K562 (cell line): ENCODE results near the gene C4A. TPM values are rescaled to one million over a fixed set of nuclear protein-coding genes. Genes with fewer than 3 reads are reported as not detected.

Experiments used
- ATF3 ChIP-seq, 2 experiments: fragments of 450-650 bp in 1 of 2; sonication (generic) in 1 of 2; formaldehyde crosslinking in 1 of 2; IDR thresholded peaks in 1 of 2; conservative IDR thresholded peaks in 1 of 2; 2 replicates each; pipeline versions ENCODE4 v1.6.1 to v1.8.1; 2016 to 2023; ENCODE audit warnings: mild to moderate bottlenecking in 2 of 2, moderate library complexity in 2 of 2, inconsistent platforms in 1 of 2, missing genetic modification reagents in 1 of 2
- DLX4 ChIP-seq: fragments of 250-450 bp; sonication (Bioruptor Pico); IDR thresholded peaks from 2 replicates; pipeline ENCODE4 v1.6.1; 2021; ENCODE audit warnings: mild to moderate bottlenecking
- FOXJ3 ChIP-seq: sonication (generic); formaldehyde crosslinking; IDR thresholded peaks from 2 replicates; pipeline ENCODE4 v1.4.0; 2020; ENCODE audit warnings: mild to moderate bottlenecking, missing genetic modification reagents
- FOXP1 ChIP-seq: sonication (generic); formaldehyde crosslinking; IDR thresholded peaks from 2 replicates; pipeline ENCODE4 v1.8.0; 2022; ENCODE audit warnings: mild to moderate bottlenecking, missing genetic modification reagents
- HNRNPK ChIP-seq: fragments of 200-400 bp; formaldehyde crosslinking; IDR thresholded peaks from one replicate; pipeline ENCODE4 v1.6.1; 2018; ENCODE audit warnings: mild to moderate bottlenecking, low read depth, low read length; ENCODE audit not compliant: poor library complexity, severe bottlenecking
- KAT2B ChIP-seq: IDR thresholded peaks from one replicate; pipeline ENCODE4 v1.6.1; 2012; ENCODE audit warnings: low read depth, mild to moderate bottlenecking, control low read depth, inconsistent platforms, low read length, moderate library complexity
- KHSRP ChIP-seq: fragments of 450-650 bp; IDR thresholded peaks from 2 replicates; pipeline ENCODE4 v1.6.1; 2017
- MCM2 ChIP-seq: fragments of 450-650 bp; IDR thresholded peaks from 2 replicates; pipeline ENCODE4 v1.6.1; 2017; ENCODE audit warnings: low read depth, mild to moderate bottlenecking
- MTF1 ChIP-seq: fragments of 250-450 bp; sonication (Bioruptor Pico); IDR thresholded peaks from 2 replicates; pipeline ENCODE4 v1.9.0; 2021; ENCODE audit warnings: moderate library complexity, mild to moderate bottlenecking, inconsistent platforms, borderline replicate concordance
- MXD1 ChIP-seq: fragments of 250-450 bp; sonication (Bioruptor Pico); IDR thresholded peaks from 2 replicates; pipeline ENCODE4 v1.8.0; 2021; ENCODE audit warnings: borderline replicate concordance, mild to moderate bottlenecking, moderate library complexity; ENCODE audit not compliant: poor library complexity, severe bottlenecking
- MYNN ChIP-seq, 2 experiments: sonication (generic); formaldehyde crosslinking in 1 of 2; IDR thresholded peaks; 2 replicates each; pipeline versions ENCODE4 v1.5.0 to v1.6.1; 2016 to 2020; ENCODE audit warnings: antibody characterized with exemption in 1 of 2, missing genetic modification reagents in 1 of 2
- NCOA2 ChIP-seq, 2 experiments: fragments of 450-650 bp; IDR thresholded peaks; 2 replicates each; pipeline ENCODE4 v1.6.1; 2018; ENCODE audit warnings: mild to moderate bottlenecking in 2 of 2, moderate library complexity in 1 of 2; ENCODE audit not compliant: partially characterized antibody in 2 of 2
- NFIC ChIP-seq: fragments of 450-650 bp; IDR thresholded peaks from 2 replicates; pipeline ENCODE4 v1.6.1; 2017; ENCODE audit warnings: mild to moderate bottlenecking, inconsistent platforms
- RFX1 ChIP-seq: fragments of 450-650 bp; IDR thresholded peaks from 2 replicates; pipeline ENCODE4 v1.6.1; 2016; ENCODE audit warnings: mild to moderate bottlenecking, moderate library complexity
- STAT5B ChIP-seq: fragments of 250-450 bp; sonication (Bioruptor Pico); IDR thresholded peaks from 2 replicates; pipeline ENCODE4 v1.8.0; 2021; ENCODE audit warnings: mild to moderate bottlenecking, inconsistent platforms
- TCF7 ChIP-seq: sonication (generic); IDR thresholded peaks from 2 replicates; pipeline ENCODE4 v1.6.1; 2016; ENCODE audit warnings: antibody characterized with exemption, borderline replicate concordance
- TRIM24 ChIP-seq, 2 experiments: fragments of 450-650 bp; IDR thresholded peaks; 2 replicates each; pipeline ENCODE4 v1.6.1; 2016
- VEZF1 ChIP-seq: fragments of 200-800 bp; sonication (Bioruptor generic); IDR thresholded peaks from 2 replicates; pipeline ENCODE4 v1.6.1; 2017; ENCODE audit warnings: missing genetic modification characterization, missing compliant biosample characterization
- ZBTB34 ChIP-seq: fragments of 250-450 bp; sonication (Bioruptor Pico); IDR thresholded peaks from 2 replicates; pipeline ENCODE4 v1.8.0; 2021; ENCODE audit warnings: mild to moderate bottlenecking, moderate library complexity
- ZC3H8 ChIP-seq: fragments of 450-650 bp; IDR thresholded peaks from 2 replicates; pipeline ENCODE4 v1.6.1; 2017
- ZNF121 ChIP-seq: sonication (generic); formaldehyde crosslinking; conservative IDR thresholded peaks from 2 replicates; pipeline ENCODE4 v1.8.0; 2022; ENCODE audit warnings: missing genetic modification reagents
- ZNF134 ChIP-seq: fragments of 250-450 bp; sonication (Bioruptor Pico); conservative IDR thresholded peaks from 2 replicates; pipeline ENCODE4 v1.4.0; 2020
- ZNF41 ChIP-seq: fragments of 250-450 bp; sonication (Bioruptor Pico); conservative IDR thresholded peaks from 2 replicates; pipeline ENCODE4 v1.4.0; 2020; ENCODE audit warnings: mild to moderate bottlenecking
- polyA plus RNA-seq, 8 experiments: library from polyadenylated mRNA; depleted of rRNA in 4 of 8; stranded (reverse) in 5 of 8; unstranded in 3 of 8; fragments of >200 nt; fragmentation: Nextera tagmentation in 2 of 8; fragmentation: Illumina TruSeq in 1 of 8; extraction: Ambion mirVana in 2 of 8; extraction: Trizol in 1 of 8; gene quantifications; 2 replicates each; pipeline versions ENCODE4 v1.2.1 to v1.2.3, GENCODE V29; 2011 to 2014; ENCODE audit warnings: inconsistent platforms in 1 of 8, missing spikeins in 1 of 8
- total RNA-seq, 7 experiments: library from RNA; depleted of rRNA in 6 of 7; stranded (reverse); fragments of >200 nt in 6 of 7; fragmentation: Illumina TruSeq in 2 of 7; extraction: Trizol in 2 of 7; gene quantifications; 2 replicates each; pipeline versions ENCODE4 v1.2.1 to v1.2.3, GENCODE V29; 2011 to 2021; ENCODE audit warnings: low replicate concordance in 1 of 7

The C4A gene
- total and polyA plus RNA-seq, 9 of the 15 experiments (the other 6 are each of a cell fraction or from before 2014, with no cell fraction given), result 0.27 to 7.6 (median 5.0) TPM

GRCh38 chr6:31958741-31959739, 22.8 kb upstream of the C4A start, which contains the start of the genes NELFE and SKIC2 (continued):
- TF ChIP-seq ATF3 (IDR thresholded peaks at IDR 0.05) (peak; percentile 69), ATF3 (CRISPR knock-in tag; conservative IDR thresholded peaks at IDR 0.05) (peak; percentile 68; the same call in 1 of the 2 replicates), TCF7 (peak; percentile 67; the same call in 1 of the 2 replicates), ZNF134 (peak; percentile 69), TRIM24 (IDR thresholded peaks at IDR 0.05) (peak; percentile 73 to 78), STAT5B (no peak), MXD1 (CRISPR knock-in tag) (peak; percentile 71), MYNN (IDR thresholded peaks at IDR 0.05) (no peak; the same call in 1 of the 2 replicates), MYNN (CRISPR knock-in tag; IDR thresholded peaks at IDR 0.05) (no peak), KAT2B (no peak), VEZF1 (CRISPR knock-in tag) (peak; percentile 84), NCOA2 (IDR thresholded peaks at IDR 0.05; ENCODE audit: partially characterized antibody in 2 of 2) (no peak), HNRNPK (no peak), ZC3H8 (no peak), NFIC (no peak; the same call in 1 of the 2 replicates), DLX4 (CRISPR knock-in tag) (no peak), MTF1 (peak; percentile 72; the same call in 1 of the 2 replicates), ZNF121 (CRISPR knock-in tag) (no peak), FOXP1 (peak; percentile 93; the same call in 1 of the 2 replicates), ZNF41 (CRISPR knock-in tag) (peak; percentile 82), FOXJ3 (no peak), KHSRP (peak; percentile 91), ZBTB34 (CRISPR knock-in tag) (peak; percentile 67; the same call in 1 of the 2 replicates), RFX1 (peak; percentile 91), MCM2 (no peak)
